ENCODE results near the gene HOXA2. TPM values are rescaled to one million over a fixed set of nuclear protein-coding genes. Genes with fewer than 3 reads are reported as not detected.
A peak's percentile ranks its signal among the peaks of the same experiment; 100 is the strongest.

The HOXA2 gene
- total and polyA plus RNA-seq, 8 donors = 0.89 to 3.7 (median 1.2) TPM; not detected in 1

DNA sequence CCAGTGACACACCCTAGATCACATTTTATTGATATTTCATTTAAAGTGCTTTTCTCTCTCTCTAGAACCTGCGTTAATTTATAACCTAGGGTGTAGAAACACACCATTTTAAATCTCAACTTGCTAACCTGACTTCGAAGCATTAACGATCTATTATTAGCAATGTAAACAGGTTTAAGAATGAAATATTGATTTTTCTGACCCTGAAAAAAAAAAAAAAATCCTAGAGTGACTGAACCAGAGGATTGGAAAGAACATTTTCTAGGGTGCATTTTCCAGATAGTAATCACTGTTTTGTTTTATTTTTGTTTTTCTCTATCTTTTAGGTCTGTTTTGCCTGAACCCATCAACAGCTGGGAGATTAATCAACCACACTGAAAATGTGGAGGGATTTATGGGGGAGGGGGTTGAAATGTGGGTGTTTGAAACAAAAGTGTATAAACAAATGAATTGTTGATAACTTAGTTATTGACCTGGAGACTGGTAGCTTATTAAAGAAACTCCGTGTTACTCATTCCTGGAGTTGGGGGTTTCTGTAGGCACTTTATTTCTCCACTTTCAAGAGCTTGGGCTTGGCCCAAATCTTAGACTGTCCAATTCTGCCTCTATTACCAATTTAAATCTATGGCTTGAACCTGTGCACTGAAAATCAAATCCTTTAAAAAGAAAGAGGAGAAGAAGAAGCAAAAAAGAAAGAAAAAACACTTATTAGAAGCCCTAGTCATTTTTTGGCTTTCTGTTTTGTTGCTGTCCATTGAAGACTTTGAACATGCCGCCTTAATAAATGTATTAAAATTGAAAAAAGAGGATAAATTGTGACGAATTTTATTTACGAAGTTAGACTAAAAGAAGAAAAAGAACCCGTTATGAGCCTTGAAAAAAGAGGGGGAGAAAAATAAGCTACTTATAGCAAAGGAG is 2.8 kb downstream of the HOXA2 start:
- peak in 1 of 2 donors; percentile 22 for DNase-seq
- WGBS, 5 donors = 48 to 61% (median 57%) methylated on average over 8 of the region's 8 CpGs
- Histone ChIP-seq H3K9me3 (no peaks in the 10 kb centered on the region), H3K4me1 (peaks cover 8 to 44% (median 30%) of the 10 kb centered on the region in 4 donors), H3K27me3 (peaks cover 0 to 99% (median 78%) of the 10 kb centered on the region in 3 donors), H3K27ac (peak overlapping the region in 4 of 5 donors; percentile 86 to 99 (median 95)), H3K4me3 (peak overlapping the region in 3 of 4 donors; percentile 69 to 81 (median 72)), H3K36me3 (no peaks in the 10 kb centered on the region)
- no peak for TF ChIP-seq POLR2AphosphoS5 (IDR thresholded peaks at IDR 0.05)
- TF ChIP-seq, protein P1, sequence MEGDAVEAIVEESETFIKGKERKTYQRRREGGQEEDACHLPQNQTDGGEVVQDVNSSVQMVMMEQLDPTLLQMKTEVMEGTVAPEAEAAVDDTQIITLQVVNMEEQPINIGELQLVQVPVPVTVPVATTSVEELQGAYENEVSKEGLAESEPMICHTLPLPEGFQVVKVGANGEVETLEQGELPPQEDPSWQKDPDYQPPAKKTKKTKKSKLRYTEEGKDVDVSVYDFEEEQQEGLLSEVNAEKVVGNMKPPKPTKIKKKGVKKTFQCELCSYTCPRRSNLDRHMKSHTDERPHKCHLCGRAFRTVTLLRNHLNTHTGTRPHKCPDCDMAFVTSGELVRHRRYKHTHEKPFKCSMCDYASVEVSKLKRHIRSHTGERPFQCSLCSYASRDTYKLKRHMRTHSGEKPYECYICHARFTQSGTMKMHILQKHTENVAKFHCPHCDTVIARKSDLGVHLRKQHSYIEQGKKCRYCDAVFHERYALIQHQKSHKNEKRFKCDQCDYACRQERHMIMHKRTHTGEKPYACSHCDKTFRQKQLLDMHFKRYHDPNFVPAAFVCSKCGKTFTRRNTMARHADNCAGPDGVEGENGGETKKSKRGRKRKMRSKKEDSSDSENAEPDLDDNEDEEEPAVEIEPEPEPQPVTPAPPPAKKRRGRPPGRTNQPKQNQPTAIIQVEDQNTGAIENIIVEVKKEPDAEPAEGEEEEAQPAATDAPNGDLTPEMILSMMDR (IDR thresholded peaks at IDR 0.05) = no peak
- TF ChIP-seq POLR2A (IDR thresholded peaks at IDR 0.05) = no peak
- TF ChIP-seq EP300 (IDR thresholded peaks at IDR 0.05) = no peak
- intact Hi-C loops (cut with DNase I; ENCODE audit: low total_unique reads) = no loop called here

DNA sequence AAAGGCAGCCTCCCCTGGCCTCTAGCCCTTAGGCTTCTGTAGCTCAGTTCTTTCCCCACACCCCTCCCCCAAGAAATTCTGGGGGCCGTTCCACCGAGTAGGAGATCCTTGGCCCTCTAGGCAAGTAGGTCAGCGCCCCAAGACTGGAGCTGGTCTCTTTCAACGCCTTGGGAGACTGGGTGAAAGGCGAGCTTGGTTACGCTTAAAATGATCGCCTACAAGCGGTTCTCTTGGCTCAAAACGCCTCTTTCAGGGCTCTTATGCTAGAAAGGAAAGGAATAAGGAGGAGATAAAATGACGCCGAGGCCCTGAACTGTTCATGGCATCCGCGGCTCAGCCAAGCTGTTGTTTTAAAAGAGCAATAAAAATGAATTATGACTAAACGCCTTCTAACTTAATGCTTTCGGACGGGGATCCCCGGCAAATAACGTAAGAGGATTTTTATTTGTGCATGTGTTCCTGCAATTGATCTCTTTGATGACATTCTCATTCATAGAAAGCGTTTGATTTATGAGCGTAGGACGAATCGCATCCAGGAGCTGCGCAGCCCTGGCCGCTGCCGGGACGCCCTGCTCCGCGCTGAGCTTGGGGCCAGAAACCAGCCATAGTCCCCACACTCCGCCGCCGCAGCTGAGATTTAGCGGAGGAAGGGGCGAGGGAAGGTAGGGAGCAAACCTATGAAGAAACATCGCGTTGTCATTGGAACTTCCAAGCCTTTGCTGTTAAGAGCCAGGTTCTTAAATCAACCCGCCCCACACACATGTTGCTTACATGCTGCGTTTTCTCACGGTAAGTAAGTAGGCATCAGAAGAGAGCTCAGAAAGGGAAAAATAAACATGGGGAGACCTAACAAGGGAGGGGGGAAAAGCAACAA is 3.7 kb downstream of the HOXA2 start:
- H3K4me3 ChIP-seq = peak overlapping the region; percentile 69 to 81 (median 72)
- DNase-seq = peak in 1 of 2 donors; percentile 88
- 10 to 31% (median 17%) methylated on average over 38 of the region's 38 CpGs for WGBS, 5 donors
- no peaks in the 10 kb centered on the region for H3K9me3 ChIP-seq
- intact Hi-C loops (cut with DNase I; ENCODE audit: low total_unique reads) = no loop called here
- no peaks in the 10 kb centered on the region for H3K36me3 ChIP-seq
- H3K27me3 ChIP-seq = peaks cover 0 to 99% (median 77%) of the 10 kb centered on the region in 3 donors
- TF ChIP-seq POLR2AphosphoS5 (IDR thresholded peaks at IDR 0.05) (peak; percentile 27 to 51 (median 40)), POLR2A (IDR thresholded peaks at IDR 0.05) (no peak)
- H3K27ac ChIP-seq = peak overlapping the region; percentile 57 to 99 (median 94)
- H3K4me1 ChIP-seq = peaks cover 8 to 42% (median 28%) of the 10 kb centered on the region in 4 donors

DNA sequence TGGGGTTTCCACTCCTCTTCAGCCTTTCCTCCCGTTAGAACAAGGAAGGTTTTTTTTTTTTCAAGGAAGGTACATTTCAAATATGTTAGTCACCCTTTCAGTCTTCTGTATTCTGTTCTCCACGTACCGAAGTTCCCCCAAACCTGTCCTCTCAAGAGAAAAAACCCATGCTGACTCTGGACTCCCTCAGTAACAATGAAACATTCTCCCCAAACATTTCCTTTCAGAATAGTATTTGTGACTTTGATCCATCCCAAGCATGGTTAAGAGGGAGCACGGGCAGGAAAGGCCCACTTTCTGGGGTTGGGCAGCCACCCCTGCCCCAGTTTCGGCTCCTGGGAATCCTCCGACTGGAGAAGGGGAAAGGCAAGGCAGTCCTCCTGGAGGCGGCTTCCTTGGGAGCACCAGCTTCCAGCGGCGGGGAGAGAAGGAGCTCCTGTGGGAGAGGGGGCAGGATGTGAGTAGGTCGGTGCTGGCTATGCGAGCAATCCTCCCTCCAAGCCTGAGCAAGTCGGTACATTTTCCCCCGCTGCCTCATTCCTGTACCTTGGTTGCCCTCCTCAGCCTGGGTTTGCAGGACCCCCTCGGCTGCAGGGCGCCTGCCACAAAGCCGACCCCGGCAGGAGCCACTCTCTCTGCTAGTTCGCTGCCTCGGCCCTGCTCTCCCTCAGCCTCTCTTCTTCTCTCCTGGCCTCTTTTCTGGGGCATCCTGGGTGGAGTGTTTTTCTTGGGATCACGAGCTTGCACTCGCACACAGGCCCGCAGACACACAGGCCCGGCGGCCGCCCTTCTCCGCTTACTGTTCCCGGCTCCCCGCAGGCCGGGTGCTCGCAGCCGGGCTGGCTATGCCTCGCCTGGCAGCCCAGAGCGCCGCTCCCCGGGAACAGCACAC is 4.6 kb downstream of the HOXA2 start:
- no peak for TF ChIP-seq POLR2AphosphoS5 (IDR thresholded peaks at IDR 0.05)
- no peak for TF ChIP-seq POLR2A (IDR thresholded peaks at IDR 0.05)
- TF ChIP-seq, protein P1 (IDR thresholded peaks at IDR 0.05) = no peak
- TF ChIP-seq EP300 (IDR thresholded peaks at IDR 0.05) = no peak
- DNase-seq = peak in 1 of 2 donors; percentile 62
- Histone ChIP-seq H3K4me3 (peak overlapping the region; percentile 69 to 81 (median 72)), H3K27ac (peak overlapping the region; percentile 57 to 99 (median 94)), H3K36me3 (no peaks in the 10 kb centered on the region), H3K9me3 (no peaks in the 10 kb centered on the region), H3K27me3 (peaks cover 0 to 94% (median 68%) of the 10 kb centered on the region in 3 donors), H3K4me1 (peaks cover 8 to 42% (median 28%) of the 10 kb centered on the region in 4 donors)
- WGBS, 5 donors = 11 to 22% (median 18%) methylated on average over 32 to 35 of the region's 35 CpGs
- intact Hi-C loops (cut with DNase I; ENCODE audit: low total_unique reads) = no loop called here

- H3K27ac ChIP-seq = peak overlapping the region; percentile 85 to 99 (median 94)
- peak overlapping the region; percentile 69 to 81 (median 72) for H3K4me3 ChIP-seq
- 1 to 5% (median 3%) methylated on average over 40 to 41 of the region's 41 CpGs for WGBS, 5 donors
- peaks cover 8 to 42% (median 28%) of the 10 kb centered on the region in 4 donors for H3K4me1 ChIP-seq
- no peaks in the 10 kb centered on the region for H3K9me3 ChIP-seq
- intact Hi-C loops (cut with DNase I; ENCODE audit: low total_unique reads) = no loop called here
- TF ChIP-seq POLR2AphosphoS5 (IDR thresholded peaks at IDR 0.05) = peak in 2 of 3 donors; percentile 11 to 19
- TF ChIP-seq, protein P1 (IDR thresholded peaks at IDR 0.05) = no peak
- H3K27me3 ChIP-seq = peaks cover 0 to 89% (median 61%) of the 10 kb centered on the region in 3 donors
- DNase-seq = peak in 1 of 2 donors; percentile 87
- no peaks in the 10 kb centered on the region for H3K36me3 ChIP-seq
These were observed 5.5 kb downstream of the HOXA2 start for GRCh38 chr7:27096768-27097514.

Data from stomach (tissue), 9 donors.